Memory B cell (primary cell): ENCODE results near the gene TUFT1.
A peak's percentile ranks its signal among the peaks of the same experiment; 100 is the strongest.

Source experiments
- ATAC-seq: fragments of 150-1000 bp; cut with Tn5 transposase; 2 replicates; pipeline ENCODE4 v1.10.0; 2021; ENCODE audit warnings: low read depth, mild to moderate bottlenecking, moderate library complexity
- DNase-seq, 2 donors: peaks; one replicate each; pipeline ENCODE4 v3.0.0; 2022; ENCODE audit warnings: low spot score in 2 of 2
- H3K27ac Mint-ChIP-seq: one replicate; pipeline ENCODE4 v1.8.0; 2022; ENCODE audit warnings: mild to moderate bottlenecking, moderate library complexity, mixed read lengths
- H3K27me3 Mint-ChIP-seq: one replicate; pipeline ENCODE4 v1.8.0; 2022; ENCODE audit warnings: mixed read lengths
- H3K36me3 Mint-ChIP-seq: one replicate; pipeline ENCODE4 v1.8.0; 2022; ENCODE audit warnings: mild to moderate bottlenecking, mixed read lengths
- H3K4me1 Mint-ChIP-seq: one replicate; pipeline ENCODE4 v1.8.0; 2022; ENCODE audit warnings: mixed read lengths
- H3K4me3 Mint-ChIP-seq: one replicate; pipeline ENCODE4 v1.8.0; 2022; ENCODE audit warnings: mild to moderate bottlenecking, moderate library complexity, mixed read lengths
- H3K9me3 Mint-ChIP-seq: one replicate; pipeline ENCODE4 v1.8.0; 2022; ENCODE audit warnings: mixed read lengths

TUFT1 gene, protein sequence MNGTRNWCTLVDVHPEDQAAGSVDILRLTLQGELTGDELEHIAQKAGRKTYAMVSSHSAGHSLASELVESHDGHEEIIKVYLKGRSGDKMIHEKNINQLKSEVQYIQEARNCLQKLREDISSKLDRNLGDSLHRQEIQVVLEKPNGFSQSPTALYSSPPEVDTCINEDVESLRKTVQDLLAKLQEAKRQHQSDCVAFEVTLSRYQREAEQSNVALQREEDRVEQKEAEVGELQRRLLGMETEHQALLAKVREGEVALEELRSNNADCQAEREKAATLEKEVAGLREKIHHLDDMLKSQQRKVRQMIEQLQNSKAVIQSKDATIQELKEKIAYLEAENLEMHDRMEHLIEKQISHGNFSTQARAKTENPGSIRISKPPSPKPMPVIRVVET

GRCh38 chr1:151540021-151540981, at the start of gene TUFT1:
TUFT1 (plus strand) TSS chr1:151540309; CDS start chr1:151540367, 58 bp downstream.
- peaks cover 12% of the 10 kb centered on the region for H3K4me1 Mint-ChIP-seq
- H3K9me3 Mint-ChIP-seq: no peaks in the 10 kb centered on the region
- peak within 1 kb of the TSS; percentile 93 for H3K4me3 Mint-ChIP-seq
- DNase-seq: peak; percentile 93 to 95
- H3K27me3 Mint-ChIP-seq: no peaks in the 10 kb centered on the region
- H3K27ac Mint-ChIP-seq: peak within 1 kb of the TSS; percentile 78
- ATAC-seq: peak; percentile 98
- no peaks in the 10 kb centered on the region for H3K36me3 Mint-ChIP-seq

DNA sequence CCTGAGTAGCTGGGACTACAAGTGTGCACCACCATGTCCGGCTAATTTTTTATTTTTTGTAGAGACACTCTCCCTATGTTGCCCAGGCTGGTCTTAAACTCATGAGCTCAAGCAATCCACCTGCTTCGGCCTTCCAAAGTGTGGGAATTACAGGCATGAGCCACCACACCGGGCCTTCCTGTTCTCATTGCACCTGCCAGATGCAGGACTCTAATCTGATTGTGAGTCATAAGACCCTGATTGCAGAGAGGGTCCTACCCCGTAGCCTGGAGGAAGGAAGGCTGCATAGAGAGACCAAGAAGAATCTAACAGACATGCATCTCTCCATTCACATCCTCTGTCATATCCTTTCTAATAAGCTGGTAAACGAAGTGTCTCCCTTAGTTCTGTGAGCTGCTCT, 48.5 kb upstream of the TUFT1 start:
- DNase-seq (no peak), ATAC-seq (no peak)
- no peak overlapping the region for H3K27ac Mint-ChIP-seq
- H3K4me1 Mint-ChIP-seq: no peaks in the 10 kb centered on the region
- H3K9me3 Mint-ChIP-seq: no peaks in the 10 kb centered on the region
- no peaks in the 10 kb centered on the region for H3K27me3 Mint-ChIP-seq
- no peaks in the 10 kb centered on the region for H3K36me3 Mint-ChIP-seq
- H3K4me3 Mint-ChIP-seq: no peak overlapping the region

DNA sequence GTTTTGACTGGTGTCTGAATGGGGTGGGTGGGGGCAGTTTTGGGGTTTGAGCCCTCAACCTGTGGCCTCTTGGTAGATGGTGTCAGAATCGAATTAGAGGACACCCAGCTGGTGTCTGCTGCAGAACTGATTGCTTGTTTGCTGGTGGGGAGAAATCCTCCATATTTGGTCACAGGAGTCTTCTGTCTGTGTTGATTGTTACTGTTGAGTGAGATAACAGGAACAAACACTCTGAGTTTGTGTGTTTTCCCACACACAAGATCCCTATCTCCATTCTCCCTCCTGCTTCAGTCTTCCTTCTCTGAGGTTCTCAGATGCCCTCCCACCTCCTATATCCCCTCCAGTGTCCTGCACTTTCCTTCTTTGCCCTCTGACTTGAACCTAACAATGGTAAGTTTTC, 48.0 kb upstream of the TUFT1 start:
- DNase-seq: no peak
- H3K9me3 Mint-ChIP-seq: no peaks in the 10 kb centered on the region
- H3K27ac Mint-ChIP-seq: no peak overlapping the region
- no peaks in the 10 kb centered on the region for H3K27me3 Mint-ChIP-seq
- ATAC-seq: no peak
- no peaks in the 10 kb centered on the region for H3K4me1 Mint-ChIP-seq
- H3K36me3 Mint-ChIP-seq: no peaks in the 10 kb centered on the region
- no peak overlapping the region for H3K4me3 Mint-ChIP-seq

GRCh38 chr1:151493042-151493441, 47.1 kb upstream of the TUFT1 start:
- H3K27ac Mint-ChIP-seq: no peak overlapping the region
- no peaks in the 10 kb centered on the region for H3K9me3 Mint-ChIP-seq
- no peak overlapping the region for H3K4me3 Mint-ChIP-seq
- H3K27me3 Mint-ChIP-seq: no peaks in the 10 kb centered on the region
- ATAC-seq (no peak), DNase-seq (no peak)
- H3K36me3 Mint-ChIP-seq: no peaks in the 10 kb centered on the region
- H3K4me1 Mint-ChIP-seq: no peaks in the 10 kb centered on the region

DNA sequence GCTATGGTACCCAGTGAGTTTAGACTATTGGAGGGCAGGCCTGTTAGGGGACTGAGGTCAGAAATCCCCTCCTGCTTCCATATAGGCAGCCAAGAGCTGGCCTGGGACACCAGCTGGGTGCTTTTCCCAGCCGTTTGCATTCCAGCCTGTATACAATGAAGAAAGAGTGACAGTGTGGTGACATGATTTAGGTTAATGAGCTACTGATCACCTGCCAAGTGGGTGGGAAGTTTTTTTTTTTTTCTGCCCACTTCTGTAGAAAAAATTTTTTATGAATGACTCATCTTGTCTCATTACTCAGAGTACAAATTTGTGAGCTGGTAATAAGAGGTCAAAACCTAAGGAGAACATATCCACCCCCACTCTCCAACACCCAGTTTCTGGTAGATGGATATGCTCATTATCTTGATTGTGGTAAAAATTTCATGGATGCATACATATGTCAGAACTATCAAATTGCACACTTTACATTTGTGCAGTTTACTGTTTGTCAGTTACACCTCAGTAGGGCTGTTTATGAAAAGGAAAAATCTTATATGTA, 45.3 kb upstream of the TUFT1 start:
- no peak for DNase-seq
- H3K9me3 Mint-ChIP-seq: no peaks in the 10 kb centered on the region
- H3K4me1 Mint-ChIP-seq: no peaks in the 10 kb centered on the region
- ATAC-seq: no peak
- no peak overlapping the region for H3K4me3 Mint-ChIP-seq
- H3K27ac Mint-ChIP-seq: no peak overlapping the region
- no peaks in the 10 kb centered on the region for H3K27me3 Mint-ChIP-seq
- H3K36me3 Mint-ChIP-seq: no peaks in the 10 kb centered on the region

DNA sequence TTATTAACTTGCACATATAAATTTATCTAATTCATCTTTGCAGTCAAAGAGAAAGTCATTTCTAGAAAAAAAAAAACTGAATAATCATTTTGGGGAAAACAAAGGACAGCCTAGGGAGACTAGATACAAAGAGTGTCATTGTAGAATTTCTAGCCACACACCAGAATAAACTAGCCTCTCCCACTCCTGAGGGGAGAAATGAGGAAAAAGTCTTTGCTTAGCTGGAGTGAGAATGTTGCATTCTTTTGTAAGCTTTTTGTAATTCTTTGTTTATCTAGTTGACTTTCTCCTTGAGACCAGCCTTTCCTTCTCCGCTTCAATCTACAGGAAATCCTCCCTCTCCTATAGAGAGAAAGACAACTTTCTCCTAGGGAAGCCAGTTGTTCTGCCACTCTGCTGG, 44.8 kb upstream of the TUFT1 start:
- no peaks in the 10 kb centered on the region for H3K4me1 Mint-ChIP-seq
- DNase-seq: no peak
- no peaks in the 10 kb centered on the region for H3K36me3 Mint-ChIP-seq
- no peak overlapping the region for H3K27ac Mint-ChIP-seq
- no peaks in the 10 kb centered on the region for H3K27me3 Mint-ChIP-seq
- no peak for ATAC-seq
- no peak overlapping the region for H3K4me3 Mint-ChIP-seq
- no peaks in the 10 kb centered on the region for H3K9me3 Mint-ChIP-seq

DNA sequence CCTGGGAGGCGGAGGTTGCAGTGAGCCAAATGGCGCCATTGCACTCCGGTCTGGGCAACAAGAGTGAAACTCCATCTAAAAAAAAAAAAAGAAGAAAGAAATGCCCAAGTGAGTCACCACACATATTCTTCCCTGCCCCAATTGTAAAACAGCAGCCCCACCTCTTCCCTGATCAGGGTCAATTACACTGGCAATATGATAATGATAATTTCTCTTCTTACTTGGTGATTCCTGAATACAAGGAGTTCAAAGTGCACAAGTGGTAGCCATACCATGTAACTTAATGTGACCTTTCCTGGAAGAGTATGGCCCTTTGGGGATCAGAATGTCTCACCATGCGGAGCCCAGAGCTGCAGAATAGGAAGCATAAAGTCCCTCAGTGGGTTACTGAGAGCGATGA, 40.7 kb upstream of the TUFT1 start:
- DNase-seq (no peak), ATAC-seq (no peak)
- H3K9me3 Mint-ChIP-seq: no peaks in the 10 kb centered on the region
- H3K4me3 Mint-ChIP-seq: no peak overlapping the region
- H3K27me3 Mint-ChIP-seq: no peaks in the 10 kb centered on the region
- no peaks in the 10 kb centered on the region for H3K36me3 Mint-ChIP-seq
- H3K27ac Mint-ChIP-seq: no peak overlapping the region
- H3K4me1 Mint-ChIP-seq: no peaks in the 10 kb centered on the region

DNA sequence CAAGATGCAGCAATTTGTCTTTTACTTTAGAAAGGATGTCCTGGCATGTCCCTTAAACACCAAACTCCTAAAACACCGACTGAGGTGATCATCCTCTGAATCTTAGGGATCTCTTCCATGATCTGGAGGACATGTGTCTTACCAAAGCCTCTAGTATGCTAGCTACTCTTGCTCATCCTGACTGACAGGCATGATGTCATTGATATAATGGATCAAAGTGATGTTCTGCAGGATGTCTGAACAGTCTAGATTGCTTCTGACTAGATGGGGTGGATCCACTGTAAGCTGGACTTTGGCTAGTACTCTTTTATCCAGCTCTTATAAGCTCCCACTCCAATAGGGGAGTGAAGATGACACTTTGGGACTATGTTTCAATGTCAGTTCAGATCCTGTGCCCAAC, 40.2 kb upstream of the TUFT1 start:
- Mint-ChIP-seq H3K27ac (no peak overlapping the region), H3K27me3 (no peaks in the 10 kb centered on the region), H3K9me3 (no peaks in the 10 kb centered on the region), H3K4me3 (no peak overlapping the region), H3K36me3 (no peaks in the 10 kb centered on the region), H3K4me1 (no peaks in the 10 kb centered on the region)
- ATAC-seq: no peak
- no peak for DNase-seq

DNA sequence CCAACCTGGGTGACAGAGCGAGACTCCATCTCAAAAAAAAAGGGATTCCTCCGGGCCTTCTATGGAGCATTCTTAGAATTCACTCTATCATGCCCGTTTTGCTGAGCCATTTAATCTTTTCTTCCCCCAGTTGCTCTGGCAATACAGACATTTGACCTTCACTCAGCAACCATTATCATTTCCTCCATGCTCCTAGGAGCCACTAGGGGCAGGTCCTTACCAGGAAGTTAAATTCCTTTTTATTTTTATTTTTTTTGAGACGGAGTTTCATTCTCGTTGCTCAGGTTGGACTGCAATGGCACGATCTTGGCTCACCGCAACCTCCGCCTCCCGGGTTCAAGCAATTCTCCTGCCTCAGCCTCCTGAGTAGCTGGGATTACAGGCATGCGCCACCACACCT, 38.6 kb upstream of the TUFT1 start:
- Mint-ChIP-seq H3K27me3 (no peaks in the 10 kb centered on the region), H3K27ac (no peak overlapping the region), H3K36me3 (no peaks in the 10 kb centered on the region), H3K9me3 (no peaks in the 10 kb centered on the region), H3K4me3 (no peak overlapping the region), H3K4me1 (no peaks in the 10 kb centered on the region)
- no peak for ATAC-seq
- DNase-seq: no peak

GRCh38 chr1:151502035-151502700, 37.9 kb upstream of the TUFT1 start:
- Mint-ChIP-seq H3K4me1 (no peaks in the 10 kb centered on the region), H3K27ac (no peak overlapping the region)
- ATAC-seq: no peak

GRCh38 chr1:151502859-151503780, 37.0 kb upstream of the TUFT1 start:
- Mint-ChIP-seq H3K27me3 (no peaks in the 10 kb centered on the region), H3K4me3 (no peak overlapping the region), H3K9me3 (no peaks in the 10 kb centered on the region), H3K4me1 (no peaks in the 10 kb centered on the region), H3K27ac (no peak overlapping the region), H3K36me3 (no peaks in the 10 kb centered on the region)
- no peak for DNase-seq
- no peak for ATAC-seq

More at GRCh38 chr1:151502035-151502700, 37.9 kb upstream of the TUFT1 start:
- H3K27me3 Mint-ChIP-seq: no peaks in the 10 kb centered on the region
- H3K36me3 Mint-ChIP-seq: no peaks in the 10 kb centered on the region
- no peak overlapping the region for H3K4me3 Mint-ChIP-seq
- no peak for DNase-seq
- H3K9me3 Mint-ChIP-seq: no peaks in the 10 kb centered on the region

- ATAC-seq: no peak
- DNase-seq: no peak
- no peaks in the 10 kb centered on the region for H3K4me1 Mint-ChIP-seq
- no peaks in the 10 kb centered on the region for H3K9me3 Mint-ChIP-seq
- H3K27ac Mint-ChIP-seq: no peak overlapping the region
- no peaks in the 10 kb centered on the region for H3K36me3 Mint-ChIP-seq
- no peak overlapping the region for H3K4me3 Mint-ChIP-seq
- no peaks in the 10 kb centered on the region for H3K27me3 Mint-ChIP-seq
These were observed 35.9 kb upstream of the TUFT1 start for GRCh38 chr1:151504252-151504651.

DNA sequence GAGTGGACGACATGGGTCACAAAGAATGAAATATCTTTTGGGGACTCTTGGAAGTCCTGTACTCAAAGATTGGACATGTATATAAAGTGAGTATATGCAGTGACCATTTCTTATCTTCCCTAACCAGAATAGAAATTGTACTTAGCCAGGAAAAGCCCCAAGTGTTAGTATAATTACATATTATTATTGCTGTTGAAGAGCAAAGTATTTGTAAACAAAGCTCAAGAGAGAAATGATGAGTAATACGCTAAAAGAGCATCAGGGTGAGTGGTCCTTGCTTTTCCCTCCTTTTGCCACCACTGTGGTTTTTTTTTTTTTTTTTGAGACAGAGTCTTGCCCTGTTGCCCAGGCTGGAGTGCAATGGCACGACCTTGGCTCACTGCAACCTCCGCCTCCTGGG, 35.4 kb upstream of the TUFT1 start:
- Mint-ChIP-seq H3K4me3 (no peak overlapping the region), H3K9me3 (no peaks in the 10 kb centered on the region), H3K4me1 (no peaks in the 10 kb centered on the region), H3K27me3 (no peaks in the 10 kb centered on the region), H3K36me3 (no peaks in the 10 kb centered on the region), H3K27ac (no peak overlapping the region)
- ATAC-seq (no peak), DNase-seq (no peak)
